Measurements from ENCODE around the gene UIMC1. TPM values are rescaled to one million over a fixed set of nuclear protein-coding genes. Genes with fewer than 3 reads are reported as not detected.
"Not testable (repeated sequence)": the region's sequence is repeated elsewhere in the genome, so short reads cannot be mapped to it uniquely, and the experiment has no call there.

Gene UIMC1
- 14.3 and 14.9 TPM in 2 replicates for total RNA-seq (2014; rRNA removed; shearing (Covaris generic))
- 13.4 and 17.8 TPM in 2 replicates for polyA plus RNA-seq (2015; cell fraction: cytosol; rRNA removed)
- 34.9 and 37.6 TPM in 2 replicates for polyA plus RNA-seq (2015; cell fraction: nucleus; rRNA removed)

DNA sequence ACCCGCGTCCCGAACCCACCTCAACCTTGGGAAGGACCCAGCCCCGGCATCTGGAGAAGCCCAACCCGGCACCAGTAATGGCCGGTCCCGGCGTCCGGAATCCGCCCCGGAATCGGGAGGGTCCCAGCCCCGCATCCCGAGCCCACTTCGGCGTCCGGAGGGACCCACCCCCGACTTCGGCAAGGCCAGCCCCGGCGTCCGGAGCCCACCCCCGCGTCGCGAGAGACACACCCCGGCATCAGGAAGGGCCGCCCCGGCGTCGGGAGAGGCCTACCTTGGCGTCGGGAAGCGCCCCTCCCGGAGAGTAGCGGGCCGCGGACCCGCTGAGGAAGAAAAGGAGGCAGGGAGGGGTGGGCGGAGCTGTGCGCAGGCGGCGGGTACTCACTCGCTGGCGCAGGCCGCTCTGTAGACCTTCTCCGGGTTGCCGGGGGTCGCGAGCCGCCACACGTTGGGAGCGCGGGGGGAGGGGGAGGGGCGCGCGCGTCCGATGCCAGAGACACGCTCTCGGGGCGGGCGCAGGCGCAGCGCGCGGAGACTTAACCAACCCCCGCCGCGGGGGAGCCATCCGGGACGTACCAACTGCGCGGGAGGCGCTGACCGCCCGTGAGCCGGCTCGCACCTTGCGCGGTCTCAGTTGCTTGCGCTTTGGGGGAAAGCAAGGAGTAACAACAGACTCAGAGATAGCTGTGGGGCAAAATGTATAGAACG, at the start of gene UIMC1:
Gene UIMC1 (minus strand): TSS at position 515 of the 708 bp plus-strand sequence. CDS start 24,164 bp downstream, outside the sequence.
- peak; percentile 85 for DNase-seq (ENCODE audit: low read depth, low spot score)
- in situ Hi-C loops (cut with HindIII; ENCODE audit: low pct_unique_long_range_greater_than_20kb, low sequenced_read_pairs) = no loop called here

DNA sequence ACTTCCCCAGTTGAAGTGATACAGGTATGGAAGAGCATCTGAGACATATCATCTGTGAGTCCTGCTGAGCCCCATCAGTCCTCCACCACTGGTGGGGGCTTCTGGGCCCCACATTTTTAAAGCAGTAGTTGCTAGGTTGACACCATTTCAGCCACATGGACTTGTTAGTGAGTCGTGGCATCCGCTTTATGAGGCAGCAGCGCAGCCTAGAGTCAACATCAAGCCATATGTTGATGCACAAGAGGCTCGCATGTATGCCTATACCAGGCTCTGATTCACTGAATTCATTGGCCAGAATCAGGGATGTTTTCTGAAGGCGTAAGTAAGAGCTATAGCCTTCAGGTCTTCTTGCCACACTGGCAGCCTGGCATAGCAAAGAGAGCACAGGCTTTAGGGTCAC, 42.7 kb upstream of the UIMC1 start:
- in situ Hi-C loops (cut with HindIII; ENCODE audit: low pct_unique_long_range_greater_than_20kb, low sequenced_read_pairs) = no loop called here
- peak; percentile 6 for DNase-seq (ENCODE audit: low read depth, low spot score)

DNA sequence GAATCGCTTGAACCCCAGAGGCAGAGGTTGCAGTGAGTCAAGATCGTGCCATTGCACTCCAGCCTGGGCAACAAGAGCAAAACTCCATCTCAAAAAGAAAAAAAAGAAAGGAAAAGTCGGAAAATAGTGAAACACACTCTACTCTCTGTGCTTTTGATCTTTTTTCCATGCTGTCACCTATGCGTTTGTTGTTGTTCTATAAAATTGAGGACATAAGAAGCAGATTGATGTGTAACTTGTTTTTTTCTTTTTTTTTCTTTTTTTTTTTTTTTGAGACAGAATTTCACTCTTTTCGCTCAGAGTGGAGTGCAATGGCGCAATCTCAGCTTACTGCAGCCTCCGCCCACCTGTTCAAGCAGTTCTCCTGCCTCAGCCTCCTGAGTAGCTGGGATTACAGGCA, 42.0 kb upstream of the UIMC1 start:
- in situ Hi-C loops (cut with HindIII; ENCODE audit: low pct_unique_long_range_greater_than_20kb, low sequenced_read_pairs); DNase-seq (ENCODE audit: low read depth, low spot score): not testable (repeated sequence)

DNA sequence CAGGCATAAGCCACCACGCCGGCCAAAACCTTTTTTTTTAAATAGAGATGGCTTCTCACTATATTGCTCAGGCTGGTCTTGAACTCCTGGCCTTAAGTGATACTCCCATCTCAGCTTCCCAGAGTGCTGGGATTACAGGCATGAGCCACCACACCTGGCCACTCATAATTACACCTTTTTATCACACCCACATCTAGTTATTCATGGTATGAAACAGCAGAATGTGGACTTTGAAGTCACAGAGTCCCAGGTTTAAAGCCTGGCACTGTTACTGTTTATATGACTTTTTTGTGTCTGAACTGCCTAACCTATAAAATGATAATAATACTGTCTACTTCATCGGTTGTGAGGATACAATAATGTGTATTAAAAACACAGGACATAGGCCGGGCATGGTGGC, 39.1 kb upstream of the UIMC1 start:
- in situ Hi-C loops (cut with HindIII; ENCODE audit: low pct_unique_long_range_greater_than_20kb, low sequenced_read_pairs) = no loop called here

DNA sequence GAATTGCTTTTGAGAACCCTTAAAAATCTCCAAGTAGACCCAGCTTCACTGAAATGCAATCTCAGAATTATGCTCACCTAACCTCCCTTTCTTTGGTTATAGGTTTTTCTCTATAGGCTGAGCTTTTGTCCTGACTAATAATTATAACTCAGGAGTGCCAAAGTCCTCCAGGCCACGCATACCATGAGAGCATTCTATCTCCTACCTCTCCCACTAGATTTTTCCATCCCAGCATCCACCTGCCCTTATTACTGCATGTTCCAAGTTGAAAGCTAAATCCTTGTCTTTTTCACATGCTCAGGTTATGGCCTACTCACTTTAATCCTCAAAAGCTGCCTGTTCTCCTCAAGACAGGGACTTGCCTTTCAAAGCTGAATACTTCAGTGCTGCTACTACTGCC, 38.1 kb upstream of the UIMC1 start:
- in situ Hi-C loops (cut with HindIII; ENCODE audit: low pct_unique_long_range_greater_than_20kb, low sequenced_read_pairs) = no loop called here
- DNase-seq (ENCODE audit: low read depth, low spot score) = no peak

More for the DNA sequence above, 39.1 kb upstream of the UIMC1 start:
- no peak for DNase-seq (ENCODE audit: low read depth, low spot score)

DNA sequence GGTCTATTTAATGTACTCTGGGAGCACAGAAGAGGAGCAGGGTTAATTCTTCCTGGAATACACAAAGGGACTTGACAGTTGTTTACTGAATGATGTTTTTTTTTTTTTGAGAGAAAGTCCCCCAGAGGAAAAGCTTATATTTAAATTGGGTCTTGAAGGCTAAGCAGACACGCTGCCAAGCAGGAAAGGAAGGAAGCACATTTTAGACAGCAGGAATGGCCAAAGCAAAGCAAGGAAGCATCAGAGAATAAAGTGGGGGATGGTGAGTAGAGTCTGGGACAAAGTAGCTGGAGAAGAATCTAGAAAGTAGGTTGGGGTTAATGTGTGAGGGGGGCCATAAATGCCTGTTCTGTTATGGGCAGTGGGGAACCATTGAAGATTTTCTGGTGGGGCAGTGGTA, 37.4 kb upstream of the UIMC1 start:
- no peak for DNase-seq (ENCODE audit: low read depth, low spot score)
- in situ Hi-C loops (cut with HindIII; ENCODE audit: low pct_unique_long_range_greater_than_20kb, low sequenced_read_pairs) = no loop called here

DNA sequence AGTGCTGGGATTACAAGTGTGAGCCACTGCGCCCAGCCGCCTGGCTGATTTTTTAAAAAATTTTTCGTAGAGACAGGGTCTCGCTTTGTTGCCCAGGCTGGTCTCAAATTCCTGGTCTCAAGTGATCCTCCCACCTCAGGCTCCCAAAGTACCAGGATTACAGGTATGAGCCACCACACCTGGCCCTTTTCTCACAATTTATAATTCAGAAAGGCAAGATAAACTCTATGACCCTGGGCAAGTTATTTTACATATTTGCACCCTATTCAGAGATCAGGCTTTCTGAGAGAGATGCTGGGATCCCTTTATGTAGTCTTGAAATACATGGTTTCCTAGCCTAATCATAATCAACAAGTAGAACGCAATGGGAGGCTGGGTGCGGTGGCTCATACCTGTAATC, 36.5 kb upstream of the UIMC1 start:
- in situ Hi-C loops (cut with HindIII; ENCODE audit: low pct_unique_long_range_greater_than_20kb, low sequenced_read_pairs) = no loop called here
- DNase-seq (ENCODE audit: low read depth, low spot score) = no peak

DNA sequence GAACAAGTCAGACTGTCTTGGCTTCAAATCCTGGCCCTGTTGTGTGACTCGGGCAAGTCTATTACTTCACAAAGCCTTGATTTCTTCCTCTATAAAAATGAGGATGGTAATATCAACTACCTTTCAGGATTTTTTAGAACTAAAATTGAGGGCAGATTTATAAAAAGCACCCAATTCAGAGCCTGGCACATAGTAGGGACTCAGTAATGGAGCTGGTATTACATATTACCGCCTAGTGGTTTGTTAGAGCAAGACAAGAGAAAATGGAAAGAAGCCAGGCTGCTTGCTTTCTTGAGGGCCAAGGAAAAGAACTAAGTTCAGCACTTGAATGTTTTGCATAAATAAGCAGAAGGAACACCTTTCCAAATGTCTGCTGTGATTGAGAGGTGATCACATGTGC, 35.4 kb upstream of the UIMC1 start:
- in situ Hi-C loops (cut with HindIII; ENCODE audit: low pct_unique_long_range_greater_than_20kb, low sequenced_read_pairs) = no loop called here
- DNase-seq (ENCODE audit: low read depth, low spot score) = no peak

DNA sequence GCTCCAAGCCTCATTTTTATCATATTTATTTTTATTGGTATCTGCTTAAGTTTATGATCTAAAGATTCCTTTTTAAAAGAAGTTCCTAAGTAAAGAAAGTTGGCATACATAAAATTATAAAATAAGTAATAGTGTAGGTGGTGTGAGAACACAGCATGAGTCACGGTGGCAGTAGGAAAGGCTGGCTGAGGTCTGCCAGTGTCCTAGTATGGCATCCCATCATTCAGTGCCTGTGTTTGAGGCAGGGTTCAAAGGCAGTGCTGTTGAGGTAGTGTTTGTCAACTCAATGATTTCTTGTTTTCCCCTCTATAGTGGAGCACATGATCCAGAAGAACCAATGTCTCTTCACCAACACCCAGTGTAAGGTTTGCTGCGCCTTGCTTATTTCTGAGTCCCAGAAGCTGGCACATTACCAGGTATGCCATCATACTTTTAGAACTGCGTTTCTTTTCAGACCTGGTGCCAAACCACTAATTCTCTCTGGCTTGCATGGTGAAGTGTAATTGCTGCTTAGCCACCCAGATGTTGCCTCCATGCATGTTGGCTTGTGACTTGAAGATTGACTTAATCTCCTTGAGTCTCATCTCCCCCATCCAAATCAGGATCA, 34.3 kb upstream of the UIMC1 start:
- in situ Hi-C loops (cut with HindIII; ENCODE audit: low pct_unique_long_range_greater_than_20kb, low sequenced_read_pairs) = no loop called here
- DNase-seq (ENCODE audit: low read depth, low spot score) = no peak

DNA sequence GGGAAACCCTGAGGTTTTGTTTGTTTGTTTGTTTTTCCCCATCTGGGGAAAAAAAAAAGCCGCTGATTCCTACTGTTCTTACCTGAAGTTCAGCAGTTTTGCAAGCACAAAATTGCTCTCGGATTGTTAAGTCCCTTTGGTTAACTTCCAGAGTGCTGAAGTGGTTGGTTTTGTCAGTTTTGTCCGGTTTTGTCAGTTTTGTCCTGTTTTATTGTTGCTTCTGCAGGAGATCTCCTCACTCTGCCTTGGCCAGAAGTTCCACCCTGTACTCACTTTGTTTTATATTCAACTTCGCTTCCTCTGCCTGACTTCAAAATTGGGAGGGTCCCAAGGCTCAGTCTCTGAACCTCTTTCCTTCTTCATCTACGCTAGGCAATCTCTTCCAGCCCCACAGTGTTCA, 30.3 kb upstream of the UIMC1 start:
- no peak for DNase-seq (ENCODE audit: low read depth, low spot score)
- in situ Hi-C loops (cut with HindIII; ENCODE audit: low pct_unique_long_range_greater_than_20kb, low sequenced_read_pairs) = no loop called here

DNA sequence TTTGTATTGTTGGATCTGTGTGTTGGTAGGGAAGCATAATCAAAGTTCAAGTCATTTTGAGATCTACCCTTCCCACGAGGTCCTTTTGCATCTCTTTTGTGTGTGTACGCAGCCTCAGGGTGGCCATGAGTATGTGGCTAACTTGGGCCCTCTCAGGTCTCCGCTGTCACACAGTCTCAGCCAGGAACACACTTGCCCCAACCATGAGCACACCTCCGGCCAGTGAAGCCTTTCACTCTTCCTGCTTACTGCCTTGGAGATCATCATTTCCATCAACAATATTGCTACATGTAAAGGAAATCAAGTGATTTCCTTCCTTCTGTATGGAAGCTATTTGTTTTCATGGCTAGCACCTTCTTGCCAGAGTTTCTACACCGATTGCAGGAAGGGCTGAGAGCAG, 29.9 kb upstream of the UIMC1 start:
- in situ Hi-C loops (cut with HindIII; ENCODE audit: low pct_unique_long_range_greater_than_20kb, low sequenced_read_pairs) = no loop called here
- DNase-seq (ENCODE audit: low read depth, low spot score) = no peak

DNA sequence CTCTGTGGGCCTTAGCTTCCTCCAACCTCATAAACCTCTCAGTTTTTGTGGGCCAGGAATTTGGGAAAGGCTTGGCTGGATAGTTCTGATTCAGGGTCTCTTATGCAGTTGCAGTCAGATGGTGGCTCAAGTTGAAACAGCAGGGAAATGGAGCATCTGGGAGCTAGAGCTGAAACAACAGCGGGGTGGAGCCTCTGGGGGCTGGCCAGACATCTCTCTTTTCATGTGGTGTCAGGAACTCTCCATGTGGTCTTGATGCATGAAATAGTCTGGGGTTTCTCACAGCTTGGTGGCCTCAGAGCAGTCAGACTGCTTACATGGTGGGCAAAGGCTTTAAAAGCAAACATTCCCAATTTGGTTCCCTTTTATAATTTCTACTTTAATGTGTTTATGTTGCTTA, 29.4 kb upstream of the UIMC1 start:
- in situ Hi-C loops (cut with HindIII; ENCODE audit: low pct_unique_long_range_greater_than_20kb, low sequenced_read_pairs) = no loop called here
- DNase-seq (ENCODE audit: low read depth, low spot score) = no peak

DNA sequence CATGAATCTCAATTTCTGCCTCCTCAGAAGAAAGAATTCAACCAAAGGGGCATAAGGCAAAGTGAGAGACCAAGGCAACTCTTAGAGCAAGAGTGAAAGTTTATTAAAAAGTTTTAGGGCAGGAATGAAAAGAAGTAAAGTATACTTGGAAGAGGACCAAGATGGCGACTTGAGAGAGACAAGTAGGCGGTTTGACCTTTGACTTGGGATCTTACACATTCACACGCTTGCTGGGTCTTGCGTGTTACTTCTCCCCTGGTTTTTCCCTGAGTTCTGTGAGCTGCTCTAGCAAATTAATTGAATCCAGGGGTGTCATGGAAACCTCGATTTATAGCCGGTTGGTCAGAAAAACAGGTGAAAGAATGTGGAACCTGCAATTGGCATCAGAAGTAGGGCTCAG, 22.9 kb upstream of the UIMC1 start:
- in situ Hi-C loops (cut with HindIII; ENCODE audit: low pct_unique_long_range_greater_than_20kb, low sequenced_read_pairs) = no loop called here
- DNase-seq (ENCODE audit: low read depth, low spot score) = no peak

DNA sequence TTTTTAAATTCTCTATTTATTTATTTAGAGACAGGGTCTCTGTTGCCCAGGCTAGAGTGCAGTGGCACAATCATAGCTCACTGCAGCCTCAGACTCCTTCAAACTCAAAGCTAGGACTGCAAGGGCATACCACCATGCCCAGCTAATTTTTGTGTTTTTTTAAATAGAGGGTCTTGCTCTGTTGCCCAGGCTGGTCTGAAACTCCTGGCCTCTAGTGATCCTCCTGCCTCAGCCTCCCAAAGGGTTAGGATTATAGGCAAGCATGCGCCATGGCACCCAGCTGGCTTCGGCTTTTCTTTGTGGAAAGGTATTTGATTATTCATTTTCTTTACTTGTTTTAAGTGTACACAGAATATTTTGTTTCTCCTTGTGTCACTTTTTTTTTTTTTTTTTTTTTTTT, 21.1 kb upstream of the UIMC1 start:
- DNase-seq (ENCODE audit: low read depth, low spot score) = no peak

DNA sequence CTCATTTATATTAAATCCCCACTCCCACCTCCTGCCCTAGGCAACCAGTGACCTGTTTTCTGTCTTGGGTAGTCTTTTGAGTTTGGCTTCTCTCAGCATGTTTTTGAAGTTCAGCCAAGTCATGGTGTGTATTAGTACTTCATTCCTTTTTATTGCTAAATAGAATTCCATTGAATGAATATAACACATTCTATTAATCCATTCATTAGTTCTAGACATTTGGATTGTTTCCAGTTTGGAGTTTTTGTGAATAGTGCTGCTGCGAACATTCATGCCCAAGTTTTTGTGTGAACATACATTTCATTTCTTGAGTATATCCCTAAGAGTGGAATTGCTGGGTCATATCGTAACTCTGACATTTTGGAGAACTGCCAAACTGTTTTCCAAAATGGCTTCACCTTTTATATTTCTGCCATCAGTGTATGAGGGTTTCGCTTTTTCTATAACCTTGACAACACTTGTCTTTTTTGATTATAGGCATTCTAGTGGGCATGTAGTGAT, 18.6 kb upstream of the UIMC1 start:
- DNase-seq (ENCODE audit: low read depth, low spot score) = no peak
- in situ Hi-C loops (cut with HindIII; ENCODE audit: low pct_unique_long_range_greater_than_20kb, low sequenced_read_pairs) = no loop called here

More for the DNA sequence above, 21.1 kb upstream of the UIMC1 start:
- in situ Hi-C loops (cut with HindIII; ENCODE audit: low pct_unique_long_range_greater_than_20kb, low sequenced_read_pairs) = no loop called here

DNA sequence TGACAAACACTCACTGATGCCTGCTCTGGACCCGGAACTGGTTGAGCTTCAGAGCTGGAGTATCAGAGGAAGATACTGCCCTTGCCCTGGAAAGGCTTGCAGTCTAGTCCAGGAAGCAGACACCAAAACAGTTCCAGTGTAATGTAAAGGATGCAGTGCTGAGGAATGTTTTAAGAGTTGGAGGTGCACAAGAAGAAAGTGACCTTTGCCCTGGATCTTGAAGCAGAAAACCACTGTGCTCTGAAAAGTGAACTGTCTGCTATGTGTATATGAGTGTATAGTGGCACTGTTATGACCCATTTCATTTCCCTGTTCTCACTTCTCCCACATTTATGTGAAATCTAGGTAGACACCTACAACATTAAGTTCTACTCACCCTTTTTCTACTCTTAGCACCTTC, 18.0 kb upstream of the UIMC1 start:
- DNase-seq (ENCODE audit: low read depth, low spot score) = no peak
- in situ Hi-C loops (cut with HindIII; ENCODE audit: low pct_unique_long_range_greater_than_20kb, low sequenced_read_pairs) = no loop called here

DNA sequence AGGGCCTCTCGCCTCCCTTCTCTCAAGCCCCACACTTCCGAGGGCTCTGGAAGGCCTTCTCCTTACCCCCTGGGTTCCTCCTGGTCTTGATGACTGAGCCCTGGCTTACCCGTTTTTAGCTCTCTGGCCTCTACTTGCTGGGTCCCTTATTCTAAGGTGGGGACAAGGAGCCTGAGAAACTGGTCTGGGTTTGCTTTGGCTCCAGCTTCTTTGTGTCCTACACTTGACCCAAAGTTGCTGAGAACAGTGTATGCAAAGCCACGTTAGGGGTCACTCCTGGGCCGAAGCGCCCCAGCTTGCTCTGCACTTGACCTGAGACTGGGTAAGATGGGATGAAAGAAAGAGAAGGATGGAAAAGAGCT, 16.7 kb upstream of the UIMC1 start:
- DNase-seq (ENCODE audit: low read depth, low spot score) = no peak
- in situ Hi-C loops (cut with HindIII; ENCODE audit: low pct_unique_long_range_greater_than_20kb, low sequenced_read_pairs) = no loop called here

DNA sequence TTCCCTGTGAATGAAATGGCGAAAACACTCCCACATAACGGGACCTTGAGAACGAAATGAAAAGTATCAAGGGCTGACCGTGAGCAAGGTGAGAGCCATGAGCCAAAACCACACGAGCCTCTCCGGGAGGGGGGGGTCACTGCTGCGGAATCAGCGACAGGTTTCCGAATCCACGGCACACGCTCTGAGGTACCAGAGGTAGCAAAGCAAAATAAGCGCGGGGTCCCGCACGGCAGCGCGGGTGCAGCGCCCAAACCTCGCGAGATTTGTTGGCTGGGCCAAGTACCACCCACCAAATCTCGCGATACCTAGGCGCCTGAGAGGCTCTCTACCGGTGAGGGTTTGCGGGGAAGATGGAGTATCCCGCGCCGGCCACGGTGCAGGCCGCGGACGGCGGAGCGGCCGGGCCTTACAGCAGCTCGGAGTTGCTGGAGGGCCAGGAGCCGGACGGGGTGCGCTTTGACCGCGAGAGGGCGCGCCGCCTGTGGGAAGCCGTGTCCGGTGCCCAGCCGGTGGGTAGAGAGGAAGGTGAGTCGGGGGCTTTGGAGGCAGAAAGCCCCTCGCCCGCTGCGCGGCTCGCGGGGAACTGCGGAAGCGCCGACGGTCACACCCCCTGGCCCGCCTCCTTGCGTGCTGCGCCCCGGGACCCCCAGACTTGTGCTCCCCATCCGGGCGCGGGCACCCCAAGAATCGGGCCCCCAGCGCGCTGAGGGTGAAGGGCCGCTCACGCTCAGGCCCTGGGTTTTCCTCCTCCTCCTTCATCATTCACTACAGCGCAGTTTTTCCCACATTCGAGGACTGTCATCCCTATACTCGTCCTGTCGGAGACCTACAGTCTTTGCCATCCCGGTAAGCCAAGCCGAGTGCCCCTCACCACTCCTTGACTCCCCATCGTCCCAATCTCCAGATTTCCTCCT, 16.1 kb upstream of the UIMC1 start, which contains the start of gene ZNF346:
Gene ZNF346 (plus strand): TSS at position 311 of the 917 bp plus-strand sequence. CDS start 43 bp downstream, at position 354.
- in situ Hi-C loops (cut with HindIII; ENCODE audit: low pct_unique_long_range_greater_than_20kb, low sequenced_read_pairs) = no loop called here

More for the DNA sequence above, 16.1 kb upstream of the UIMC1 start, which contains the start of gene ZNF346:
- DNase-seq (ENCODE audit: low read depth, low spot score) = peak; percentile 86

Data from SK-MEL-5 (cell line).